Epithelial cell of proximal tubule (primary cell): ENCODE results near the gene BMPER. TPM values are rescaled to one million over a fixed set of nuclear protein-coding genes. Genes with fewer than 3 reads are reported as not detected.

ENCODE experiments used
- DNase-seq: peaks from one replicate; pipeline ENCODE4 v3.0.0-alpha.2; 2011; ENCODE audit warnings: low read depth
- H3K4me3 ChIP-seq: 2 replicates; pipeline ENCODE4 v1.5.1; 2011; ENCODE audit warnings: low read depth, mild to moderate bottlenecking, low read length
- CTCF ChIP-seq: conservative IDR thresholded peaks from 2 replicates; pipeline ENCODE4 v1.5.1; 2012; ENCODE audit warnings: low read depth, mild to moderate bottlenecking, low read length
- total RNA-seq: library from RNA; depleted of rRNA; stranded (reverse); fragments of >200 nt; gene quantifications from 2 replicates; pipeline ENCODE4 v1.2.3, GENCODE V29; 2015

The BMPER gene
- total RNA-seq, 1 donor from 2014 or later: 0.29 TPM

- no peak for DNase-seq
- H3K4me3 ChIP-seq: no peak overlapping the region
- TF ChIP-seq CTCF: no peak
These were observed 270.5 kb downstream of the BMPER start for GRCh38 chr7:34175837-34176236.

GRCh38 chr7:34177476-34177875 lies 272.1 kb downstream of the BMPER start:
- no peak for TF ChIP-seq CTCF
- H3K4me3 ChIP-seq: no peak overlapping the region
- DNase-seq: no peak

- H3K4me3 ChIP-seq: no peak overlapping the region
- DNase-seq: no peak
- TF ChIP-seq CTCF: no peak
These were observed 276.1 kb downstream of the BMPER start for GRCh38 chr7:34181271-34181958.

GRCh38 chr7:34184466-34184865 lies 279.1 kb downstream of the BMPER start:
- no peak for DNase-seq
- TF ChIP-seq CTCF: no peak

GRCh38 chr7:34187798-34188307 lies 282.5 kb downstream of the BMPER start:
- no peak overlapping the region for H3K4me3 ChIP-seq
- TF ChIP-seq CTCF: no peak
- no peak for DNase-seq

More at GRCh38 chr7:34184466-34184865, 279.1 kb downstream of the BMPER start:
- H3K4me3 ChIP-seq: no peak overlapping the region

- no peak overlapping the region for H3K4me3 ChIP-seq
- no peak for TF ChIP-seq CTCF
- no peak for DNase-seq
These were observed 283.7 kb downstream of the BMPER start for GRCh38 chr7:34189031-34189430.

GRCh38 chr7:34190299-34190698 lies 285.0 kb downstream of the BMPER start:
- no peak for TF ChIP-seq CTCF
- H3K4me3 ChIP-seq: no peak overlapping the region
- no peak for DNase-seq
